ENCODE results near the gene RABAC1. TPM values are rescaled to one million over a fixed set of nuclear protein-coding genes. Genes with fewer than 3 reads are reported as not detected.

Gene RABAC1
- total RNA-seq, 4 donors from 2014 or later = 138 to 359 (median 241) TPM

DNA sequence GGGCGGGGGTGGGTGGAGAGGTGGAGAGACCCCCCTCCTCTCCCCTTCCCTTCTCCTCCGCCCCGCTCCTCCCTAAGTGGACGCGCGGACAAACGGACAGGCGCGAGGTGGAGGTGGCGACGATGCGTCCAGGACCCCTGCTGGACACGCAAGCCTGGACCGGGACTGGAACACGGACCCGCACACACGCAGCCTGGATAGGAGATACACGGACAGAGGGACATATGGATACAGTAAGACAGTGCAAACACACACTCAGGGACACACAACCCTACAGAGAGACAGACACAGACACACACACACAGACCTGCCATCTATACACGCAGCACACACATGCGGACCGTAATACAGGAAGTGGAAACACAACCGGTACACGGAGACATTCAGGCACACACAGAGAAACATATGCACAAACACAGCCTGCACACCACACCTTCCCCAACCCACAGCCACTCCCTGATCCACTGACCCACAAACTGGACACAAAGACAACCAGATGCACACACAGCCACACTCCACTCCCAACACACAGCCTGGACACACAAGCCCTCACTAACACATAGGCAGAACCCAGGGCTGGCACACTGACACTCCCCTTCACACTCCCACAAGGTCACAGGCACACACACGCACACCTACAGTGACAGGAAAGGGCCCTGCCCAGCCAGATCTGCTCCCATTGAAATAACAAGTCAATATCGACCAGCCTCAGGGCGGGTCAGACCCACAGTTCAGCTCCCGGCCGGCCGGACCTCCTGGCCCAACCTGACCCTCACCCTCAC is 30.2 kb downstream of the RABAC1 start:
- 4% methylated on average over 21 to 29 of the region's 29 CpGs for WGBS, 2 donors
- Histone ChIP-seq H3K36me3 (no peaks in the 10 kb centered on the region), H3K4me3 (replicated peaks in 1 of 3) (peak overlapping the region in 1 of 3 donors; percentile 23), H3K27me3 (peaks cover 41% of the 10 kb centered on the region), H3K9me3 (no peaks in the 10 kb centered on the region), H3K4me1 (peaks cover 9 to 16% of the 10 kb centered on the region in 2 donors), H3K27ac (no peak overlapping the region)
- intact Hi-C loops (cut with DNase I) = no loop called here
- TF ChIP-seq POLR2A (IDR thresholded peaks at IDR 0.05) = no peak
- TF ChIP-seq, protein P1, sequence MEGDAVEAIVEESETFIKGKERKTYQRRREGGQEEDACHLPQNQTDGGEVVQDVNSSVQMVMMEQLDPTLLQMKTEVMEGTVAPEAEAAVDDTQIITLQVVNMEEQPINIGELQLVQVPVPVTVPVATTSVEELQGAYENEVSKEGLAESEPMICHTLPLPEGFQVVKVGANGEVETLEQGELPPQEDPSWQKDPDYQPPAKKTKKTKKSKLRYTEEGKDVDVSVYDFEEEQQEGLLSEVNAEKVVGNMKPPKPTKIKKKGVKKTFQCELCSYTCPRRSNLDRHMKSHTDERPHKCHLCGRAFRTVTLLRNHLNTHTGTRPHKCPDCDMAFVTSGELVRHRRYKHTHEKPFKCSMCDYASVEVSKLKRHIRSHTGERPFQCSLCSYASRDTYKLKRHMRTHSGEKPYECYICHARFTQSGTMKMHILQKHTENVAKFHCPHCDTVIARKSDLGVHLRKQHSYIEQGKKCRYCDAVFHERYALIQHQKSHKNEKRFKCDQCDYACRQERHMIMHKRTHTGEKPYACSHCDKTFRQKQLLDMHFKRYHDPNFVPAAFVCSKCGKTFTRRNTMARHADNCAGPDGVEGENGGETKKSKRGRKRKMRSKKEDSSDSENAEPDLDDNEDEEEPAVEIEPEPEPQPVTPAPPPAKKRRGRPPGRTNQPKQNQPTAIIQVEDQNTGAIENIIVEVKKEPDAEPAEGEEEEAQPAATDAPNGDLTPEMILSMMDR (IDR thresholded peaks at IDR 0.05) = no peak
- DNase-seq = no peak

DNA sequence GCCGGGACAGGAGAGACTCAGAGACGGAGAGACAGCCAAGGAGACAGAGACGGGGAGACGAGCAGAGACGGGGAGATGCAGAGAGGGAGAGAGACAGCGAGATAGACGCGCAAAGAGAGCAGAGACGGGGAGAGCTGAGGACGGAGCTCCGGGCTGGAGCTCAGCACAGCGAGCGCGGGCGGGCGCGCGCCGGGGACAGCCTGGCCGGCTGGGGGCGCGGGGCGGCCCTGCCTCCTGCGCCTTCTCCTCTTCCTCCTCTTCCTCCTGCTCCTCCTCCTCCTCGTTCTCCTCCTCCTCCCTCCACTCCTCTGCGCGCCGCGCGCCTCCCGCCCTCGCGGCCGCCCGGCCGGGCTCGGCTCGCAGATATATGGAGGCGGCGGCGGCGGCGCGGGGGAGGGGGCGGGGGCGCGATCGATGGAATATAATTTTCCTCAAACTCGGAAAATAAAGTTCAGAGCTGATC is 30.9 kb downstream of the RABAC1 start, which contains the start of gene ERFL:
ERFL (minus strand) TSS at position 229 of the 463 bp plus-strand sequence. CDS start 15,530 bp downstream, outside the sequence.
- Histone ChIP-seq H3K9me3 (no peaks in the 10 kb centered on the region), H3K27ac (no peak within 1 kb of the TSS), H3K4me1 (peaks cover 9 to 16% of the 10 kb centered on the region in 2 donors), H3K36me3 (no peaks in the 10 kb centered on the region), H3K4me3 (replicated peaks in 1 of 3) (peak within 1 kb of the TSS in 1 of 3 donors; percentile 23), H3K27me3 (peaks cover 41% of the 10 kb centered on the region)
- DNase-seq = no peak
- 1% methylated on average over 44 to 47 of the region's 49 CpGs for WGBS, 2 donors
- intact Hi-C loops (cut with DNase I) = no loop called here
- TF ChIP-seq, protein P1 (IDR thresholded peaks at IDR 0.05) = no peak
- no peak for TF ChIP-seq POLR2A (IDR thresholded peaks at IDR 0.05)

DNA sequence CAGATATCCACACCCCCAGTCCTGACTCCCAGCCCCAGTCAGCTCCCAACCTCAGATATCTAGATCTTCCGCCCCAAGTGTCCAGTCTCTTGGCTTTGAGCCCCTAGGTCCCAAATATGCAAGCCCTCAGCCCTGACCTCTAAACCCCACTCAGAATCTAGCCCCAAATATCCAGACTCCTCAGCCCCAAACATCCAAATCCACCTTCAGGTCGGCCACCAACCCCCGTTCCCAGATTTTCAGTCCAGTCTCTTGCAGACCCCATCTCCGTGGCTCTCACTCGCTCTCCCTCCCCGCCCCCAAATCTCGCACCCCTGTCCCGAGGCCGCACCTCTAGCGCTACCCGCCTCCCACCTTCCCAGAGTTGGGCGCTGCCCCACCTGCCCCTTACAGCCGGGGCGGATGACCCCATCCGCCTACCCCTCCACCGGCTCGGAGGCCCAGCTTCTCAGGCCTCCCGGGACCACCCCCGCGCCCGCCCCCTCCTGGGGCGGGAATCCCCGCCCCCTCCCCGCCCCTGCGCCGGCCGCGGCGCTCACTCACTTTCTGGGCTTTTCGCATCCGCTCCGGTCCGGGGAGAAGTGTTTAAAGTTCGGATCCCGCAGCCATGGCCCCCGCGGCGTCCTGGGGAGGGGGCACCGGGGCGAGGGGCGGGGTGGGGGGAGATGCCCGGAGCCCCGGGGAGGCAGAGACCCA is 31.5 kb downstream of the RABAC1 start:
- DNase-seq = no peak
- 7 to 12% methylated on average over 25 to 28 of the region's 43 CpGs for WGBS, 2 donors
- Histone ChIP-seq H3K27ac (no peak overlapping the region), H3K4me3 (replicated peaks in 1 of 3) (peak overlapping the region in 1 of 3 donors; percentile 23), H3K9me3 (no peaks in the 10 kb centered on the region), H3K4me1 (peaks cover 9 to 16% of the 10 kb centered on the region in 2 donors), H3K27me3 (peaks cover 41% of the 10 kb centered on the region), H3K36me3 (no peaks in the 10 kb centered on the region)
- intact Hi-C loops (cut with DNase I) = no loop called here
- TF ChIP-seq, protein P1 (IDR thresholded peaks at IDR 0.05) = no peak
- no peak for TF ChIP-seq POLR2A (IDR thresholded peaks at IDR 0.05)

DNA sequence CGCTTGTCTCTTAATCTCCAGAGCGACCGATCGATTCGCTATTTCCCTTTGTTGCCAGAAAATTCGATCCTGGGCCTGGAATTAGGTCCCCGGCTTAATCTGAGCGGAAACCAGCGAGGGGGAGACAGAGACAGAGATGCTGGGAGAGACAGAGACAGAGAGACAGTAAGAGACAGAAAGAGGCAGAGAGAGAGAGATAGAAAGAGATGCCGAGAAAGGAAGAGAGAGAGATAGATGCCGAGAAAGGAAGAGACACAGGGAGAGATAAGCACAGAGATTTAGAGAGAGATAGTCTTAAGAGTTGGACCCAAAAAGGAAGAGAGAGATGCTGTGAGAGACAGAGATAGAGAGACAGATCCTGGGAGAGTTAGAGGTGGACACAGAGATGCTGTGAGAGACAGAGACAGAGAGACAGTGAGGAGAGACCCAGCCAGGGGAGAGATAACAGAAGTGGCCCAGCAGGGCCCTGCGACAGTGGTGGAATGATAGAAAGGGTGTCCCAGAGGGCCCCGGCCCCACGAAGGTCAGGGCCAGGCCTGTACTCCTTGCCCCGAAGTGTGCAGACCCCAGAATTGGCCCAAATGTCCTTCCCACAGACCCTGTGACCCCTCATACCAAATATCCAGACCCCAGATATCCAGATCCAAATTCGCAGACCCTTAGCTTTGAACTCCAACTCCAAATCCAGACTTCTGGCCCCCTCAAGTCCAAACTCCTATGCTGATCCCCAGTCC is 32.2 kb downstream of the RABAC1 start:
- TF ChIP-seq, protein P1 (IDR thresholded peaks at IDR 0.05) = no peak
- TF ChIP-seq POLR2A (IDR thresholded peaks at IDR 0.05) = no peak
- 42 to 46% methylated on average over 16 of the region's 16 CpGs for WGBS, 2 donors
- intact Hi-C loops (cut with DNase I) = no loop called here
- H3K4me1 ChIP-seq = peaks cover 9 to 16% of the 10 kb centered on the region in 2 donors
- no peaks in the 10 kb centered on the region for H3K36me3 ChIP-seq
- H3K27me3 ChIP-seq = peaks cover 44% of the 10 kb centered on the region
- no peaks in the 10 kb centered on the region for H3K9me3 ChIP-seq
- no peak overlapping the region for H3K27ac ChIP-seq
- DNase-seq = no peak
- H3K4me3 ChIP-seq (replicated peaks in 1 of 3) = no peak overlapping the region
